GM12878 (cell line): ENCODE data around the gene ATXN7L1. TPM values are rescaled to one million over a fixed set of nuclear protein-coding genes. Genes with fewer than 3 reads are reported as not detected.

Experiments used
- ATAC-seq: fragments of 200-7000 bp; cut with Tn5 transposase; 3 replicates; pipeline ENCODE4 v1.9.1; 2020; ENCODE audit warnings: mild to moderate bottlenecking, moderate library complexity
- BruUV-seq: library from RNA; stranded (reverse); fragments of 400-500 nt; replicated peaks from 2 replicates; lab custom pipeline; 2021; lab: Mats Ljungman, UMichigan
- CTCF ChIA-PET: fragments of 300-600 bp; sonication (Branson Sonifier 250); formaldehyde crosslinking; extraction: SDS; loops from one replicate; lab custom pipeline; 2021; ENCODE audit warnings: inconsistent platforms; lab: Yijun Ruan, JAX
- POLR2A ChIA-PET: fragments of 350-600 bp; formaldehyde crosslinking; extraction: SDS; loops from one replicate; lab custom pipeline; 2021; ENCODE audit warnings: inconsistent platforms; lab: Charles Lee
- RAD21 ChIA-PET: fragments of 300-600 bp; sonication (Branson Sonifier 250); formaldehyde crosslinking; loops from one replicate; lab custom pipeline; 2023; ENCODE audit warnings: antibody characterized with exemption; ENCODE audit not compliant: unreplicated experiment; lab: Charles Lee
- SMC1A ChIA-PET: fragments of 300-600 bp; sonication (Branson Sonifier 250); formaldehyde crosslinking; loops from one replicate; lab custom pipeline; 2023; ENCODE audit not compliant: unreplicated experiment, uncharacterized antibody; lab: Charles Lee
- DNase-seq: peaks from one replicate; pipeline ENCODE4 v3.0.0-alpha.2; 2011; ENCODE audit warnings: low read depth, low spot score
- FAIRE-seq: peaks from 3 replicates; lab custom pipeline; 2011; peaks lifted over from hg19 to GRCh38; lab: Jason Lieb, UNC
- H2AFZ ChIP-seq: 2 replicates; pipeline ENCODE4 v1.6.0; 2011; ENCODE audit warnings: low read depth, low read length, control low read depth; ENCODE audit not compliant: control insufficient read depth
- H3K27ac ChIP-seq: 2 replicates; pipeline ENCODE4 v1.5.1; 2011; ENCODE audit warnings: control low read depth; ENCODE audit not compliant: control insufficient read depth, insufficient read depth
- H3K27me3 ChIP-seq, 2 experiments: replicated peaks in 1 of 2; 2 replicates each; pipeline versions ENCODE4 v1.6.0 to v1.6.1; 2011; ENCODE audit warnings: low read length in 1 of 2; ENCODE audit not compliant: control insufficient read depth in 2 of 2, insufficient read depth in 2 of 2
- H3K36me3 ChIP-seq, 2 experiments: 2 replicates each; pipeline ENCODE4 v1.5.1; 2011; ENCODE audit warnings: low read length in 1 of 2; ENCODE audit not compliant: control insufficient read depth in 2 of 2, insufficient read depth in 2 of 2
- H3K4me1 ChIP-seq: 2 replicates; pipeline ENCODE4 v1.6.1; 2011; ENCODE audit warnings: mild to moderate bottlenecking, low read length, moderate library complexity, mixed read lengths; ENCODE audit not compliant: control insufficient read depth, insufficient read depth
- H3K4me2 ChIP-seq: 2 replicates; pipeline ENCODE4 v1.6.0; 2011; ENCODE audit warnings: control low read depth; ENCODE audit not compliant: control insufficient read depth, insufficient read depth
- H3K4me3 ChIP-seq: fragments of 200-600 bp; sonication (generic); 2 replicates; pipeline ENCODE4 v1.5.1; 2016
- H3K79me2 ChIP-seq: 2 replicates; pipeline ENCODE4 v1.6.0; 2011; ENCODE audit warnings: low read length; ENCODE audit not compliant: control insufficient read depth, insufficient read depth
- H3K9ac ChIP-seq: 2 replicates; pipeline ENCODE4 v1.8.0; 2011; ENCODE audit warnings: low read length, control low read depth, mixed read lengths; ENCODE audit not compliant: control insufficient read depth, insufficient read depth
- H3K9me3 ChIP-seq: replicated peaks from 3 replicates; pipeline ENCODE4 v1.5.1; 2011; ENCODE audit warnings: mild to moderate bottlenecking, low read length; ENCODE audit not compliant: control insufficient read depth, insufficient read depth
- H4K20me1 ChIP-seq: 2 replicates; pipeline ENCODE4 v1.6.0; 2011; ENCODE audit not compliant: control insufficient read depth, insufficient read depth
- ATF3 ChIP-seq: IDR thresholded peaks from 2 replicates; pipeline ENCODE4 v1.6.1; 2011; ENCODE audit warnings: low read depth, mild to moderate bottlenecking, low read length, moderate library complexity, borderline replicate concordance; ENCODE audit errors: extremely low read depth
- CEBPZ ChIP-seq: fragments of 150-350 bp; IDR thresholded peaks from 2 replicates; pipeline ENCODE4 v1.6.1; 2016; ENCODE audit warnings: low read depth, low read length
- CUX1 ChIP-seq: IDR thresholded peaks from 2 replicates; pipeline ENCODE4 v1.6.1; 2012; ENCODE audit warnings: improper control_type of control experiment, low read depth, low read length; ENCODE audit not compliant: insufficient replicate concordance
- GATAD2B ChIP-seq: fragments of 450-650 bp; conservative IDR thresholded peaks from 2 replicates; pipeline ENCODE4 v1.6.1; 2017; ENCODE audit warnings: low read depth, mild to moderate bottlenecking, moderate library complexity
- KLF5 ChIP-seq: fragments of 450-650 bp; IDR thresholded peaks from 2 replicates; pipeline ENCODE4 v1.6.1; 2014; ENCODE audit warnings: mild to moderate bottlenecking; ENCODE audit not compliant: partially characterized antibody
- MLLT1 ChIP-seq: fragments of 450-650 bp; IDR thresholded peaks from 2 replicates; pipeline ENCODE4 v1.6.1; 2016; ENCODE audit warnings: mild to moderate bottlenecking
- RAD21 ChIP-seq: IDR thresholded peaks from 2 replicates; pipeline ENCODE4 v1.6.1; 2011; ENCODE audit warnings: mild to moderate bottlenecking, low read depth, low read length, moderate library complexity; ENCODE audit not compliant: insufficient read depth
- TAF1 ChIP-seq: IDR thresholded peaks from 2 replicates; pipeline ENCODE4 v1.6.1; 2011; ENCODE audit warnings: mild to moderate bottlenecking, low read depth, low read length, borderline replicate concordance
- WGBS: methylation state at CpG from one replicate; pipeline ENCODE4 v1.1.6; 2016; ENCODE audit warnings: low lambda C conversion rate; ENCODE audit not compliant: insufficient replicate concordance, insufficient coverage; ENCODE audit errors: missing lambda C conversion rate; 5-methylcytosine and 5-hydroxymethylcytosine counted together
- in situ Hi-C: fragments of 300-500 bp; cut with MboI; formaldehyde crosslinking; loops from 9 replicates; pipeline ENCODE4 v1.14.3; 2018; ENCODE audit warnings: mixed read lengths
- intact Hi-C: fragments of 100-400 bp; cut with micrococcal nuclease; formaldehyde crosslinking; loops from one replicate; pipeline ENCODE4 v1.14.2; 2022; ENCODE audit not compliant: unreplicated experiment
- polyA plus RNA-seq, 11 experiments: library from polyadenylated mRNA; depleted of rRNA in 4 of 11; unstranded in 6 of 11; stranded (reverse) in 5 of 11; fragments of >200 nt; fragmentation: Nextera tagmentation in 4 of 11; fragmentation: Illumina TruSeq in 1 of 11; extraction: Ambion mirVana in 4 of 11; extraction: Trizol in 1 of 11; gene quantifications; 1 replicate in 1 of 11; 2 replicates in 10 of 11; pipeline versions ENCODE4 v1.2.1 to v1.2.3, GENCODE V29; 2011 to 2016; ENCODE audit warnings: inconsistent platforms in 2 of 11, missing spikeins in 2 of 11, low read depth in 1 of 11
- total RNA-seq, 4 experiments: library from RNA; depleted of rRNA in 3 of 4; stranded (reverse); fragments of >200 nt in 3 of 4; fragmentation: Illumina TruSeq in 1 of 4; extraction: Trizol in 1 of 4; gene quantifications; 2 replicates each; pipeline versions ENCODE4 v1.2.1 to v1.2.3, GENCODE V29; 2013 to 2021

The ATXN7L1 gene
- total and polyA plus RNA-seq, 10 of the 15 experiments (the other 5 are each of a cell fraction or from before 2014, with no cell fraction given) = 0.40 to 2.9 (median 1.2) TPM

- H3K27me3 ChIP-seq = 0 out of 4 replicates have a peak, but pooled peaks cover 0 to 3% of the 10 kb centered on the region in 2 experiments
- FAIRE-seq (no peak), ATAC-seq (no peak), DNase-seq (no peak)
- no peak overlapping the region for H3K4me2 ChIP-seq
- no peak overlapping the region for H2AFZ ChIP-seq
- H3K9ac ChIP-seq = no peak overlapping the region
- no peaks in the 10 kb centered on the region for H3K36me3 ChIP-seq
- WGBS = 61% methylated on average over 10 of the region's 10 CpGs
- intact Hi-C loops = no loop called here
- no peak overlapping the region for H3K4me3 ChIP-seq
- H3K79me2 ChIP-seq = no peaks in the 10 kb centered on the region
- TF ChIP-seq TAF1 (no peak), RAD21 (no peak), CEBPZ (no peak), MLLT1 (no peak), GATAD2B (no peak), CUX1 (no peak), ATF3 (no peak), KLF5 (no peak)
- CTCF ChIA-PET = no interaction called here
- in situ Hi-C loops = no loop called here
- H3K27ac ChIP-seq = no peak overlapping the region
- no peaks in the 10 kb centered on the region for H4K20me1 ChIP-seq
- RAD21 ChIA-PET = interaction anchor here (0.7 kb wide), 1 partner anchor 14 kb away, joined by 3 read pairs; no protein-coding TSS in a partner anchor
- SMC1A ChIA-PET = no interaction called here
- POLR2A ChIA-PET = no interaction called here
- no peaks in the 10 kb centered on the region for H3K4me1 ChIP-seq
- no peaks in the 10 kb centered on the region for H3K9me3 ChIP-seq
- BruUV-seq = no TSS peak
Observed at GRCh38 chr7:105703207-105703930, 173.0 kb downstream of the ATXN7L1 start.
